Amygdala (tissue), 56 donors: ENCODE data around the gene PROCR.
"Not testable (repeated sequence)": the region's sequence is repeated elsewhere in the genome, so short reads cannot be mapped to it uniquely, and the experiment has no call there.

Experiments used
- DNase-seq, 56 donors: peaks; one replicate each; lab custom pipeline; 2025; lab: John Stamatoyannopoulos, UW

The PROCR gene

GRCh38 chr20:35191419-35192117 lies 19.7 kb downstream of the PROCR start:
- no peak for DNase-seq

GRCh38 chr20:35192118-35192872 lies 20.4 kb downstream of the PROCR start:
- DNase-seq, result no peak

GRCh38 chr20:35193031-35193791 lies 21.3 kb downstream of the PROCR start:
- not testable (repeated sequence) for DNase-seq

DNA sequence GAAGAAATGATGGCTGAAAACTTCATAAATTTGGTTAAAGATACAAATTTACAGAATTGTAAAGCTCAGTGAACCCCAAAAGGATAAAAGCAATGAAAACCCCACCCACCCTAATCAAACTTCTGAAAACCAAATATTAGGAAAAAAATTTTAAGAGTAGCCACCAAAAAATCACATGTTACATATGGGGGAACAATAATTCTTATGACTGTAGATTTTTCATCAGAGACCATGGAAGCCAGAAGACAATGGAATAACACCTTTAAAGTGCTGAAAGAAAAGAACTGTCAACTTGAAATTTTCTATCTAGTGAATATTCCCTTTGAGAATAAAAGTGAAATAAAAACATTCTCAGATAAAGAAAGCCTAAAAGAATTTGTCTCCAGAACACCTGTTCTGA lies 24.4 kb downstream of the PROCR start:
- no peak for DNase-seq

DNA sequence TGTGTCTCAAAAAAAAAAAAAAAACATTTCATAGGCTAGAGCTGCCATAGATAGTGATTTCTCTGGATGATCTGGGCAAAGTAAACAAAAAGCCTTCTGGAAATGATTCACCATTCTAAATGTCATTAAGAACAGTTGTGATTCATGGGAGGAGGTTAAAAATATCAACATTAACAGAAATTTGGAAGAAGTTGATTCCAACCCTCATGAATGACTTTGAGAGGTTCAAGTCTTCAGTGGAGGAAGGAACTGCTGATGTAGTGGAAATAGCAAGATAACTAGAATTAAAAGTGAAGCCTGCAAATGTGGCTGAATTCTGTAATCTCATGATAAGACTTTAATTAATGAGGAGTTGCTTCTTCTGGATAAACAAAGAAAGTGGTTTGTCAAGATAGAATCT lies 27.9 kb downstream of the PROCR start:
- no peak for DNase-seq

GRCh38 chr20:35200267-35200666 lies 28.4 kb downstream of the PROCR start:
- no peak for DNase-seq

GRCh38 chr20:35201467-35201866 lies 29.6 kb downstream of the PROCR start:
- DNase-seq, result not testable (repeated sequence)

DNA sequence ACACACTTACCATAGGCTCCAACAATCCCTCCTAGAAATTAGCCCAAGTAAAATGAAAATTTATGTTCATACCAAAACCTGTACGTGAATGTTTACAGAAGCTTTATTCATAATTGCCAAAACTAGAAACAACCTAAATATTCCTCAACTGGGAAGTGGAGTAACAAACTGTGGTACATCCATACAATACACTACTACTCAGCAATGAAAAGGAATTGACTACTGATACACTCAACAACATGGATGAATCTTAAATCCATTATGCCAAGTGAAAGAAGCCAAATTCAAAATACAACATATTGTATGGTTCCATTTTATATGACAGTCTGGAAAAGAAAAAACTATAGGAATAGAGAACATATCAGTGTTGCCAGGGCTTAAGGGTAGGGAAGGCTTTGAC lies 34.9 kb downstream of the PROCR start:
- DNase-seq, result no peak

DNA sequence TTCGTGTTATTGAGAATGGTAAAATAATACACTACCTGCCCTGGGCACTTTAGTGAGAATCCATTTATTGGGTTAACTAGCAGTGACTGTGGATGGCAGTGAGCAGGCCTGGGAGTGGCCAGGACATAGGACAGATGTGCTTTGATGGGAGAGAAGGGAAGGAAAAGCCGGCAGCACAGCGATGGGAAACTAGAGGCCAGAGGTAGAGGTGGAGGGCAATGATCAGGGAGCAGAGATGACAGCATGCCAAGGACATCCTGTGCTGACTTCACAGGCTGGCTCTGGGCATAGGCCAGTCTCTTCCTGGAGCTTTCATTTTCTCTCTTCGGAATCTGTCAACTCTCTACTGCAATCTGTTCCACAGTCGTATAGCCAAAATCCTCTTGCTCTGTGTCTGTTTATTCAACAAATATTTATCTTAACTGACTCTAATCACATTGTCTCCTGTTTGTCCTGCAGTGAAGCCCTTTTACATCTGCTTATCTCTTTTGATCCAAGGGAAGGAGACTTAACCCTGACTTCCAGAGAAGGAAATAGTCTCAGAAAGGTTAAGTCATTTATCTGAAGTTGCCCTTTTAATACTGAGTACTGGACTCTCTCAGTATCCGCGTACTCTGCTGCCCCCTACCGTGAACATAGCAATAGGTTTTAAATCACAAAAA lies 36.2 kb downstream of the PROCR start:
- peak in 42 of 56 donors; percentile 2 to 83 (median 36) for DNase-seq

DNA sequence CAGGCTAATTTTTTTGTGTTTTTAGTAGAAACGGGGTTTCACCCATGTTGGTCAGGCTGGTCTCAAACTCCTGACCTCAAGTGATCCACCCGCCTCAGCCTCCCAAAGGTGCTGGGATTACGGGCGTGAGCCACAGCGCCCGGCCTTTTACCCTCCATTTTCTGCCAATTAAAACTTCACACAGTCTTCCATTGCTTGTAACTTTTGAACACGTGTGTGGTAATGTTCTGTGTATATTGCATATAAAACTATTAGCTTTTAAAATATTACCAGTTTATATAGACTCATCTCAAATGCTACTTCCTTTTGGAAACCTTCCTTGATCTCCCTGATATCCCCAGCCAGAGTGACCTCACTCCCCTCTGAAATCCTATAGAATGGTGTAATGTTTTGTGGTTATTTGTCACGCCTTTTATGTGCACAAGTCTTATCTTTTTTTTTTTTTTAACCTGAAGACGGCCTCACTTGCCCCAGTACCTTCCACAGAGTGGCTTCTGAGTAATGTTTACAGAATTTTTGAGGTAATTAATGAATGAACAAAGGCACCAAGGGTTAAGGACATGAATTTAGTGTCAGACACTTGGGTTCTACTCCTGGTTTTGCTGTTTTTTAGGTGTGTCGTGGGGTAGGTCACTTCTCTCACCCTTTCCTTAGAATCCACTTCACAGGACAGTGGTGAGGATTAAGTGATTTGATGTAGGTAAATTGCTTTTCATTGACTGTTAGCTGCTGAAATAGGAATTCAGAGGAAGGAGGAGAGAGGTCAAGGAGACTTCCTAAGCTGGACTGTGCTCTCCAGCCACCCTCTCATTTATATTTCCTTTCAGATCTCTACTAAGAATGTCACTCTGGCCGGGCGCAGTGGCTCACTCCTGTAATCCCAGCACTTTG lies 43.4 kb downstream of the PROCR start:
- no peak for DNase-seq

DNA sequence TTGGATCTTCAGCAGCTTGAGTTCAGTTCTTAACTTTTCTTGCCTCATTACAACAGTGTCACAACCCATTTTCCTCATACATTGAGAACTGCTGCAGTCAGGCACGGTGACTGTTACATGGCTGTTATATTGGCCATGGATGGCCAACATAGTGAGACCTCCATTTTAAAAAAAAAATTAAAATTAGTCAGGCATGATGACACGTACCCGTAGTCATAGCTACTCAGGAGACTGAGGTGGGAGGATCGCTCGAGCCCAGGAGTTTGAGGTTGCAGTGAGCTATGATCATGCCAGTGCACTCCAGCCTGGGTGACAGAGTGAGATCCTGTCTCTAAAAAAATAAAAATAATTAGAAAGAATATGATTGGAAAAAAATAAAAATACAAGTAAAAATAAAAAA lies 44.7 kb downstream of the PROCR start:
- no peak for DNase-seq

- no peak for DNase-seq
Observed at GRCh38 chr20:35223941-35224340, 52.1 kb downstream of the PROCR start.

DNA sequence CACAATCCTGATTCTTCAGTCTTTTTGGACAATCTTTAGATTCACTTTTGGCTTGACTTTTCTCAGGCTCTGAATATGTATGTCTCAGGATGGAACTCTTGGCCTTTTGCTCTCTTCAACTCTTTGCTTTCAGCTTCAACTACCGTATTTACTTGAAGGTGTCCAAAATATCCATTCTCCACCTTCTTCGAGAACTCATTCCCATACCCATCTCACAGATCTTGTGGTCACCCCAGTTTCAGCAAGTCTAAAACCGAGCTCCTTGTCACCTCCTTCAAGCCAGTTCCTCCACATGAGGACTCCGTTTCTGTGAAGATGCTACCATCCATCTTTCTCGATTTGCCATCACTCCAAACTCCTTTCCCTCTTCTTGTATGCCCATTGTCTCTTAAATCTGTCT lies 52.7 kb downstream of the PROCR start:
- DNase-seq, result no peak

- no peak for DNase-seq
Observed at GRCh38 chr20:35225319-35226125, 53.6 kb downstream of the PROCR start.

GRCh38 chr20:35226126-35226883 lies 54.4 kb downstream of the PROCR start, which contains the start of gene MMP24:
Gene MMP24, plus strand, starts transcription at chr20:35226690. Its CDS starts 49 bp downstream, at chr20:35226739.
- DNase-seq, result peak in 2 of 56 donors; percentile 2 to 6
